Activated B cell treated with CpG ODN at 0.5 μM for 24 hours (primary cell): ENCODE data around the gene SYNC. TPM values are rescaled to one million over a fixed set of nuclear protein-coding genes. Genes with fewer than 3 reads are reported as not detected.

Source experiments
- ATAC-seq: fragments of 200-7000 bp; cut with Tn5 transposase; one replicate; pipeline ENCODE4 v1.10.0; 2021; ENCODE audit warnings: low read depth, mild to moderate bottlenecking, moderate library complexity
- CTCF ChIA-PET: fragments of 350-600 bp; sonication (Branson Sonifier 250); formaldehyde crosslinking; loops from one replicate; lab custom pipeline; 2021; ENCODE audit warnings: antibody characterized with exemption; lab: Charles Lee
- POLR2A ChIA-PET: fragments of 350-600 bp; sonication (Branson Sonifier 250); formaldehyde crosslinking; loops from one replicate; lab custom pipeline; 2021; ENCODE audit warnings: antibody characterized with exemption; lab: Charles Lee
- DNase-seq: peaks from one replicate; pipeline ENCODE4 v3.0.0; 2022
- H3K27ac Mint-ChIP-seq: one replicate; pipeline ENCODE4 v1.8.0; 2020; ENCODE audit warnings: mixed read lengths
- H3K27me3 Mint-ChIP-seq: one replicate; pipeline ENCODE4 v1.8.0; 2021; ENCODE audit warnings: mixed read lengths
- H3K36me3 Mint-ChIP-seq: one replicate; pipeline ENCODE4 v1.8.0; 2021; ENCODE audit warnings: low read depth, mixed read lengths
- H3K4me1 Mint-ChIP-seq: one replicate; pipeline ENCODE4 v1.8.0; 2021; ENCODE audit warnings: mixed read lengths
- H3K4me3 Mint-ChIP-seq: one replicate; pipeline ENCODE4 v1.8.0; 2020; ENCODE audit warnings: mild to moderate bottlenecking, mixed read lengths
- H3K9me3 Mint-ChIP-seq: one replicate; pipeline ENCODE4 v1.8.0; 2020; ENCODE audit warnings: mixed read lengths
- CTCF ChIP-seq: fragments of 200-600 bp; IDR thresholded peaks from one replicate; pipeline ENCODE4 v1.8.0; 2022; ENCODE audit warnings: antibody characterized with exemption, mild to moderate bottlenecking
- intact Hi-C: fragments of 100-400 bp; cut with micrococcal nuclease; formaldehyde crosslinking; loops from one replicate; pipeline ENCODE4 v1.15.1; 2024
- total RNA-seq: library from RNA; stranded (reverse); gene quantifications from 2 replicates; pipeline ENCODE4 v1.2.3, GENCODE V29; 2022

SYNC gene
- total RNA-seq, 1 donor from 2014 or later, result not detected

GRCh38 chr1:32709476-32709875 is 6.9 kb upstream of the SYNC start:
- ChIA-PET CTCF (no interaction called here), POLR2A (no interaction called here)
- no peaks in the 10 kb centered on the region for H3K36me3 Mint-ChIP-seq

GRCh38 chr1:32709075-32709474 is 6.5 kb upstream of the SYNC start:
- POLR2A ChIA-PET, result no interaction called here
- CTCF ChIA-PET, result no interaction called here
- no peak for TF ChIP-seq CTCF
- H3K27me3 Mint-ChIP-seq, result peaks cover 24% of the 10 kb centered on the region
- H3K9me3 Mint-ChIP-seq, result no peaks in the 10 kb centered on the region
- intact Hi-C loops, result no loop called here
- no peak for ATAC-seq
- no peak overlapping the region for H3K4me3 Mint-ChIP-seq
- peaks cover 2% of the 10 kb centered on the region for H3K4me1 Mint-ChIP-seq
- H3K36me3 Mint-ChIP-seq, result no peaks in the 10 kb centered on the region
- H3K27ac Mint-ChIP-seq, result no peak overlapping the region
- DNase-seq, result no peak

More at GRCh38 chr1:32709476-32709875, 6.9 kb upstream of the SYNC start:
- Mint-ChIP-seq H3K9me3 (no peaks in the 10 kb centered on the region), H3K27ac (no peak overlapping the region), H3K27me3 (peaks cover 22% of the 10 kb centered on the region), H3K4me3 (no peak overlapping the region), H3K4me1 (peaks cover 2% of the 10 kb centered on the region)
- no peak for TF ChIP-seq CTCF
- intact Hi-C loops, result no loop called here
- no peak for DNase-seq
- ATAC-seq, result no peak

GRCh38 chr1:32706491-32706890 is 3.9 kb upstream of the SYNC start:
- H3K9me3 Mint-ChIP-seq, result no peaks in the 10 kb centered on the region

GRCh38 chr1:32705516-32705915 is 2.9 kb upstream of the SYNC start:
- CTCF ChIA-PET, result no interaction called here
- intact Hi-C loops, result no loop called here
- POLR2A ChIA-PET, result no interaction called here
- H3K9me3 Mint-ChIP-seq, result no peaks in the 10 kb centered on the region
- peaks cover 13% of the 10 kb centered on the region for H3K4me1 Mint-ChIP-seq
- H3K27ac Mint-ChIP-seq, result no peak overlapping the region
- peaks cover 35% of the 10 kb centered on the region for H3K27me3 Mint-ChIP-seq
- DNase-seq (no peak), ATAC-seq (no peak)
- H3K36me3 Mint-ChIP-seq, result no peaks in the 10 kb centered on the region
- no peak overlapping the region for H3K4me3 Mint-ChIP-seq
- no peak for TF ChIP-seq CTCF

More at GRCh38 chr1:32706491-32706890, 3.9 kb upstream of the SYNC start:
- TF ChIP-seq CTCF, result no peak
- ATAC-seq (no peak), DNase-seq (no peak)
- peaks cover 35% of the 10 kb centered on the region for H3K27me3 Mint-ChIP-seq
- intact Hi-C loops, result no loop called here
- H3K36me3 Mint-ChIP-seq, result no peaks in the 10 kb centered on the region
- H3K4me3 Mint-ChIP-seq, result no peak overlapping the region
- CTCF ChIA-PET, result interaction anchor here (1.0 kb wide), 1 partner anchor 170 kb away, joined by 3 read pairs; no protein-coding TSS in a partner anchor
- POLR2A ChIA-PET, result interaction anchor here (0.6 kb wide), 1 partner anchor 571 kb away, joined by 3 read pairs; no protein-coding TSS in a partner anchor
- peaks cover 13% of the 10 kb centered on the region for H3K4me1 Mint-ChIP-seq
- no peak overlapping the region for H3K27ac Mint-ChIP-seq

GRCh38 chr1:32703479-32704291 is 1.1 kb upstream of the SYNC start:
- Mint-ChIP-seq H3K4me1 (peaks cover 18% of the 10 kb centered on the region), H3K4me3 (peak overlapping the region; percentile 74), H3K36me3 (no peaks in the 10 kb centered on the region), H3K9me3 (no peaks in the 10 kb centered on the region), H3K27ac (no peak overlapping the region), H3K27me3 (peaks cover 33% of the 10 kb centered on the region)
- ATAC-seq (no peak), DNase-seq (no peak)
- intact Hi-C loops, result no loop called here
- no peak for TF ChIP-seq CTCF
- ChIA-PET CTCF (no interaction called here), POLR2A (no interaction called here)
